ENCODE measurements around the gene PARD3B. TPM values are rescaled to one million over a fixed set of nuclear protein-coding genes. Genes with fewer than 3 reads are reported as not detected.
A peak's percentile ranks its signal among the peaks of the same experiment; 100 is the strongest.

Gene PARD3B
- total RNA-seq, 2 donors from 2014 or later, result 14.7 to 25.0 TPM

GRCh38 chr2:204870053-204870452 lies 324.8 kb downstream of the PARD3B start:
- DNase-seq (ENCODE audit: low spot score), result no peak
- H3K9me3 ChIP-seq, result no peaks in the 10 kb centered on the region
- H3K27me3 ChIP-seq (replicated peaks; ENCODE audit: insufficient read depth), result no peaks in the 10 kb centered on the region
- no peak for TF ChIP-seq CTCF (IDR thresholded peaks at IDR 0.05)
- TF ChIP-seq POLR2A (IDR thresholded peaks at IDR 0.05), result no peak
- no peak for TF ChIP-seq POLR2AphosphoS5 (IDR thresholded peaks at IDR 0.05)
- no peak overlapping the region for H3K4me3 ChIP-seq
- no peaks in the 10 kb centered on the region for H3K4me1 ChIP-seq (replicated peaks)
- H3K36me3 ChIP-seq, result no peaks in the 10 kb centered on the region
- intact Hi-C loops (cut with DNase I), result loop anchor here (10.0 kb wide), 1 partner anchor 805 kb away; no protein-coding TSS in a partner anchor
- WGBS, result 74% methylated on average over 2 of the region's 2 CpGs
- H3K27ac ChIP-seq, result no peak overlapping the region

- WGBS, result 85% methylated on average over 1 of the region's 1 CpG
Observed at GRCh38 chr2:204871231-204871953, 326.1 kb downstream of the PARD3B start.

GRCh38 chr2:204876311-204876710 lies 331.0 kb downstream of the PARD3B start:
- TF ChIP-seq CTCF (IDR thresholded peaks at IDR 0.05) (no peak), POLR2A (IDR thresholded peaks at IDR 0.05) (no peak), POLR2AphosphoS5 (IDR thresholded peaks at IDR 0.05) (no peak)
- H3K36me3 ChIP-seq, result no peaks in the 10 kb centered on the region
- H3K4me1 ChIP-seq (replicated peaks), result no peaks in the 10 kb centered on the region
- no peak overlapping the region for H3K4me3 ChIP-seq
- H3K27ac ChIP-seq, result no peak overlapping the region
- no peak for DNase-seq (ENCODE audit: low spot score)
- no peaks in the 10 kb centered on the region for H3K27me3 ChIP-seq (replicated peaks; ENCODE audit: insufficient read depth)
- no peaks in the 10 kb centered on the region for H3K9me3 ChIP-seq
- 83% methylated on average over 4 of the region's 4 CpGs for WGBS
- intact Hi-C loops (cut with DNase I), result loop anchor here (10.0 kb wide), 1 partner anchor 798 kb away; no protein-coding TSS in a partner anchor

More at GRCh38 chr2:204871231-204871953, 326.1 kb downstream of the PARD3B start:
- no peaks in the 10 kb centered on the region for H3K36me3 ChIP-seq
- DNase-seq (ENCODE audit: low spot score), result no peak
- no peaks in the 10 kb centered on the region for H3K27me3 ChIP-seq (replicated peaks; ENCODE audit: insufficient read depth)
- H3K4me1 ChIP-seq (replicated peaks), result no peaks in the 10 kb centered on the region
- TF ChIP-seq POLR2AphosphoS5 (IDR thresholded peaks at IDR 0.05) (no peak), CTCF (IDR thresholded peaks at IDR 0.05) (peak in 2 of 4 experiments; percentile 18 to 30)
- H3K9me3 ChIP-seq, result no peaks in the 10 kb centered on the region
- H3K4me3 ChIP-seq, result no peak overlapping the region
- intact Hi-C loops (cut with DNase I), result loop anchor here (10.0 kb wide), 1 partner anchor 803 kb away; no protein-coding TSS in a partner anchor
- H3K27ac ChIP-seq, result no peak overlapping the region

- DNase-seq (ENCODE audit: low spot score), result no peak
- Histone ChIP-seq H3K27me3 (replicated peaks; ENCODE audit: insufficient read depth) (no peaks in the 10 kb centered on the region), H3K27ac (no peak overlapping the region), H3K9me3 (no peaks in the 10 kb centered on the region), H3K4me1 (replicated peaks) (no peaks in the 10 kb centered on the region), H3K36me3 (no peaks in the 10 kb centered on the region), H3K4me3 (no peak overlapping the region)
- TF ChIP-seq CTCF (IDR thresholded peaks at IDR 0.05) (no peak), POLR2AphosphoS5 (IDR thresholded peaks at IDR 0.05) (no peak), POLR2A (IDR thresholded peaks at IDR 0.05) (no peak)
- intact Hi-C loops (cut with DNase I), result loop anchor here (10.0 kb wide), 1 partner anchor 797 kb away; no protein-coding TSS in a partner anchor
Observed at GRCh38 chr2:204877691-204878090, 332.4 kb downstream of the PARD3B start.

GRCh38 chr2:204880928-204881327 lies 335.7 kb downstream of the PARD3B start:
- WGBS, result 81% methylated on average over 3 of the region's 3 CpGs
- Histone ChIP-seq H3K4me3 (no peak overlapping the region), H3K27me3 (replicated peaks; ENCODE audit: insufficient read depth) (no peaks in the 10 kb centered on the region), H3K36me3 (no peaks in the 10 kb centered on the region), H3K27ac (no peak overlapping the region), H3K4me1 (replicated peaks) (no peaks in the 10 kb centered on the region), H3K9me3 (no peaks in the 10 kb centered on the region)
- intact Hi-C loops (cut with DNase I), result loop anchor here (10.0 kb wide), 1 partner anchor 556 kb away; no protein-coding TSS in a partner anchor
- TF ChIP-seq POLR2AphosphoS5 (IDR thresholded peaks at IDR 0.05) (no peak), CTCF (IDR thresholded peaks at IDR 0.05) (no peak), POLR2A (IDR thresholded peaks at IDR 0.05) (no peak)
- no peak for DNase-seq (ENCODE audit: low spot score)

Data from prostate gland (tissue), 2 donors.